ENCODE results near the gene SKA1.
A peak's percentile ranks its signal among the peaks of the same experiment; 100 is the strongest.

Gene SKA1, protein sequence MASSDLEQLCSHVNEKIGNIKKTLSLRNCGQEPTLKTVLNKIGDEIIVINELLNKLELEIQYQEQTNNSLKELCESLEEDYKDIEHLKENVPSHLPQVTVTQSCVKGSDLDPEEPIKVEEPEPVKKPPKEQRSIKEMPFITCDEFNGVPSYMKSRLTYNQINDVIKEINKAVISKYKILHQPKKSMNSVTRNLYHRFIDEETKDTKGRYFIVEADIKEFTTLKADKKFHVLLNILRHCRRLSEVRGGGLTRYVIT

DNA sequence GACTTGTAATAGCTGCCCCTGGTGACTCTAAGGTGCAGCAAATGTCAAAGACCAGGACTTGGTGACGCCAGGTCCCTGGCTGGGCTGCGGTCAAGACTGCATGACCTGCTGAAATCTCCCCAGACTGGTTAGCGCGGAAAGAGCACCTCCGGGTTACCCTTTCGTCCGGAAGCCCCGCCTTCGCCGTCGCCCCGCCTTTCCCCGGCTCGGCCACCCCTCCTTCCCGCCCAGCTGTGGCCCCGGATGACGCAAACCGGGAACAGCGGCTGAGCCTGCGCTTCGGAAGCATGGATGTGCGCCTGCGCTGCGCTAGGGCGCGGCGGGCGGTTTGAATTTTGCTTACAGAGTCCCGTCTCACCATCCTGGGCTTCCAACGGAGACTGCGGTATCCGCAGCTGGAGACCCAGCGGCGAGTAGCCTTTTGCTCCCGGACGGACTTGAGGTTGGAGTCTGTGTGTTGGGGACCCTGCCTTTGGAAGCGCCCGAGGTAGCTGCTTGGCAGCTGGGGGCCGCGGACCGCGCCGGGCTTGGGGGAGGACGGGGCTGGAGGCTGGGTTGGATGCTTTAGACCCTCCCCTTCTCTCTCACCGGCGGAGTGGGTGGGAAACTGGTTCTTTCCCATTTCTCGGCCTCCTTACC is at the start of gene SKA1:
Gene SKA1, plus strand, starts transcription at position 294 of the 639 bp plus-strand sequence. CDS start 785 bp downstream, outside the sequence.
- DNase-seq: peak; percentile 93

DNA sequence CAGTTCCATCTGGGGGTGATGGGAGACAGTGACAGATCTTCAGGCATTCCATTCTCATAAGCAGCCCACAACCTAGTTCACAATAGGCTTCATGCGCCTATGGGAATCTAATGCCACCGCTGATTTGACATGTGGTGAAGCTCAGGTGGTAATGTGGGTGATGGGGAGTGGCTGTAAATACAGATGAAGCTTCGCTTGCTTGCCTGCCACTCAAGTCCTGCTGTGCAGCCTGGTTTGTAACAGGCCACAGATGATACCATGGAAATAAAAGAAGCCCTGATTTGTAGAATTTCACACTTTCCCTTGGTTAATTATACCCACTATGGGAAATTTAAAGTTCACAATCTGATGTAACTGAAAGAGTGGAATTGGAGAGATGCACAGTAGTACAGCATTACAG is 46.9 kb upstream of the SKA1 start:
- DNase-seq: no peak

DNA sequence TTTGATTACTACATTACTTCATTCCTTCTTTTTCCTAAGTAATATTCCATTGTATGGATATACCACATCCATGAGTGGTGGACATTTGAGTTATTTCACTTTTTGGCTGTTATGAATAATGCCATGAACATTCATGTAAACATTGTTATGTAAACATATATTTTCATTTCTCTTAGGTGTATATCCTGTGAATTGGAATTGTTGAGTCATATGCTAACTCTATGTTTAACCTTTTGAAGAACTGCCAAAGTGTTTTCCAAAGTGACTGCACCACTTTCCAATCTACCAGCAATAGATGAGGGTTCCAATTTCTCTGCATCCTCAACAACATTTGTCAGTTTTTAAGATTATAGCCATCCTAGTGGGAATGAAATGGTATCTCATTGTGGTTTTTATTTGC is 44.7 kb upstream of the SKA1 start:
- no peak for DNase-seq

DNA sequence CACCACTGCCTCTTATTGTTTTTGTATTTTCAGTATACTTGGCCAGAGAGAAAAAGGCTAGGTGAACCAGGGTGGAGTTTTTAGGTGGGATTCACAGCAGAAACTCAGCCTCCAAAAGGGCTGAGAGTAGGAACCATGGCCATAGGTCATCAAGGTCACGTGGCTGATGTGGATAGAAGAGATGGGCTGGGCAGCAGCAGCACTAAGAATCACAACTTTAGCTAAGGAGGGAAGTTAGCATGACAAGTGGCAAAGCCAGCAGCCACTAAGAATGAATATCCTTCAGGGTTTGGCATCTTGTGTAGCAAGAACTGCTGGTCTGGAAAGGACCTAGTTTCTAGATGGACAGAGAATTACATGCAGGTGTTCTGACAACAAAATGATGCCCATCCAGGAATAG is 43.2 kb upstream of the SKA1 start:
- DNase-seq: no peak

DNA sequence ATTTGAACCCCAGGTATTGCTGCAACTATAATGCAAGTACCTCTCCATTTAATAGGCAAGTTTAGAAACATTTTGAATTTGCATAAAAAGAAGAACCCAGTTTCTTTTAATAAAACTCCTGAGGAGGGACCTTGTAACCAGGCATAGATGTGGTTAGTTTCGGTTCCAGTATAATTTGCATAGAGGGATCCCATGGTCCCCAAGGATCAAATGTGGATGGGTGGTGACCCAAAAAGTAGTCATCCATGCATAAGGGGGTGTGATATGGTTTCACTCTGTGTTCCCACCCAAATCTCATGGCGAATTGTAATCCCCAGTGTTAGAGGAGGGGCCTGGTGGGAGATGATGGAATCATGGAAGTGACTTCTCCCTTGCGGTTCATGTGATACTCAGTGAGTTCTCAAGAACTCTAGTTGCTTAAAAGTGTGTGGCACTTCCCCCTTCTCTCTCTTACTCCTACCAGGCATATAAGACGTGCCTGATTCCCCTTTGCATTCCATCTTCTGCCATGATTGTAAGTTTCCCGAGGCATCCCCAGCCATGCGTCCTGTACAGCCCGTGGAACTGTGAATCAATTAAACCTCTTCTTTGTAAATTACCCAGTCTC is 40.2 kb upstream of the SKA1 start:
- no peak for DNase-seq

DNA sequence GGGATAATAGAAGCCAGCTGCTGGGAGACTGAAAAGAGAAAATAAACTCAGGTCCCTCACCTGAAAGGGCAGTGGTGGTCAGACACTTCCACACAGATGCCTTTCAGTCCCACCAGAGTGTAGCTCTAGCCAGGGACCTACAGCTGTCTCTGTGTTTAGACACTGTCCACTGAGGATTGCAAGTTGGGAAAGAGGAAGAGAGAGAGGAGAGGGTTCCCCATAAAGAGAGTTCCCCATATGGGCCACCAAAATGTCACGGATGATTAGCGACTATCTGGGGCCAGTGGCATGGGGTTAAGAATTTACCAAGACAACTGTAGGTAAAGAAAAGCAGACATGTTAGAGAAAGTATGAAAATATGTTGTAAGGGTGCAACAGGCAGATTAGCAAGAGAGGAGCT is 36.7 kb upstream of the SKA1 start:
- DNase-seq: no peak

DNA sequence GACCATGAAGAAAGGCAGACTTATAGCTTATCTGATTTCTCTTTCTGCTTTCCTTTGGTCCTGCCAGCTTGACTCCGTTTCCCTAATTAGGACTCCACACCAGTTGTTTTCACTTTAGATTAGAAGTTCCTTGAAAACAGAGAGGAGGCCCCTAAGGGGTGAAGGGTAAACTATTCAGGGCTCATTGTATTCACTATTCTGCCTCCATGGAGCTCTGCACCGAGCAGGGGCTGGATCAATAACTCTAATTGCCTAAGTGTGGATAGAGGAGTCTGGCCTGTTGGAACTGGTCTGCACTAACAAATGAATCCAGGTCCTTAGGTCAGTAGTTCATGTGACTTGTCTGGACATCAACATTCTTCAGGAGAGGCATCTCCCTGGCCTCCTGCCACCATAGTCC is 36.1 kb upstream of the SKA1 start:
- no peak for DNase-seq

DNA sequence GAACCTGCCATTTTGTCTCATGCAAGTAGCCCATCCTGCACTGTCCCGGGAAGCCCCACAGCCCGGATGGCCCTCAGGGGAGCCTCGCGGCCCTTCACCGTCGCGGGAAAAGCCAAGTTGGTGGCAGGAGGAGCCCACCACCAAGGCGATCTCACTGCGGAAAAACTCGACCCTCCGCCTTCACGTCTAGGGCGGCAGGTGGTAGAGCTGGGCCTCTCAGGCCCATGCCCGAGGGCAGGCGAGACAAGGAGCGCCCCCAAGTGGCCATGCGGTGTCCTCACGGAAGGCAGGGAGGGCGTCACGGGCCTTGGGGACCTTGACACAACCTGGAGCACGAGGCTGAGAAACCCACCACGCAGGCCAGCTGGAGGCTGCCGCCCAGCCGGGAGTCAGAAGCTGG is 34.8 kb upstream of the SKA1 start:
- DNase-seq: no peak

DNA sequence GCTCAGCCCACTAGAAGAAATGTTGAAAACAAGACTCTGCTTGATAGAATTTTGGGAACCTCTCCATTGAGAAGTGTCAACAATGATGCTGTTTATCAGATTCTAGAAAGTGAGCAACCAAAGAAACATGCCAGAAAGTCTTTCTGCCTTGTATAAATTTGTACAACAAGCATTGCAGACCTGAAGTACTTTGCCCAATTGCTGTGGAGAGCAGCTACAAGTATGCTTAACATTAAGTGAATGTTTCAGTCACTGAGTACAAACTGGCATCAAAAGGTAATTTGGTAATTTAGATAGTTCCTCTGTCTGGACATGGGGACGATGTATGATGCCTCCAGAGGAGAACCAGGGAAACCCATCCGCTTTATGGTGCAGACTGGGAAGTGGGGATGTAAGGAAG is 33.4 kb upstream of the SKA1 start:
- no peak for DNase-seq

DNA sequence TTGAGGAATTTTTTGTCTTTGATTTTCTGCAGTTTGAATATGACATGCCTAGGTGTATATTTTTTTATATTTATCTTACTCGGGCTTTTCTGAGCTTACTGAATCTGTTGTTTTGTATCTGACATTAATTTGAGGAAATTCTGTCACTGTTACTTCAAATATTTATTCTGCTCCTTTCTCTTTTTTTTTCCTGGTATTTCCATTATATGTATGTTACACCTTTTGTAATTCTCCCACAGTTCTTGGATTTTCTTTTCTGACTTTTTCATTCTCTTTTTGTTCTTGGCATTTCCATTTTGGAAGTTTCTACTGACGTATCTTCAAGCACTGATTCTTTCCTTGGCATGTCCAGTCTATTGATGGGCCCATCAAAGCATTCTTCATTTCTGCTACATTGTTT is 24.1 kb upstream of the SKA1 start:
- DNase-seq: no peak

DNA sequence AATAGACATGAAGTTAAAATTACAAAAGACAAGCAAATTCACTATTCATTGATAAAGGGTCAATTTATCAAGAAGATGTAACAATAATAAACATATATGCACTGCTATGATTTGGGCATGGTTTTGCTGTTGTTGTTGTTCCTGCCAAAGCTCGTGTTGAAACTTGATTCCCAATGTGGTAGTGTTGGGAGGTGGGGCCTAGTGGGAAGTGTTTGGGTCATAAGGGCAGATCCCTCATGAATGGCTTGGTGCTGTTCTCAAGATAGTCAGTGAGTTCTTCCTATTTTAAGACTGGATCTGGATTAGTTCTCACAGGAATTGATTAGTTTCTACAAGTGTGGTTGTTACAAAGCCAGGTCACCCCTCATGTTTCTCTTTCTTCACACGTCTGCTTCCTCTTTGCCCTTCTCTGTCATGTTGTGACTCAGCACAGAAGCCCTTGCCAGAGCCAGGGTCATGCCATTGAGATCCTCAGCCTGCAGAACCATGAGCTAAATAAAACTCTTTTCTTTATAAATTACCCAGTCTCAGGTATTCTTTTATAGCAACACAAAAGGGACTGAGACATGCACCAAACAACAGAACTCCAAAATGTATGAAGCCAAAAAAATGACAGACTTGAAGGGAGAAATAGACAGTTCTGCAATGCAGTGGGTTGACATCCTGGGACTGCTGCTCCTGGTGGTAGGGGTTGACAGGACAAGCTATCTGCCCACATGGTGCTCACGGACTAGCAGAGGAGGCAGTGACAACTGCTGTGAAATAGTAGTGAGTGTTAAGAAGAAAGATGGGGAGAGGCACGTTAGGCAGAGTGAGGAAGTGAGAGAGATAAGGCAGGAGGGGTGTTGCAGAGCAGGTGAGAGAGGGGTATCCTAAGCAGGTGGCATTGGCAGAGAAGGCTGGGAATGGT is 18.6 kb upstream of the SKA1 start:
- no peak for DNase-seq

DNA sequence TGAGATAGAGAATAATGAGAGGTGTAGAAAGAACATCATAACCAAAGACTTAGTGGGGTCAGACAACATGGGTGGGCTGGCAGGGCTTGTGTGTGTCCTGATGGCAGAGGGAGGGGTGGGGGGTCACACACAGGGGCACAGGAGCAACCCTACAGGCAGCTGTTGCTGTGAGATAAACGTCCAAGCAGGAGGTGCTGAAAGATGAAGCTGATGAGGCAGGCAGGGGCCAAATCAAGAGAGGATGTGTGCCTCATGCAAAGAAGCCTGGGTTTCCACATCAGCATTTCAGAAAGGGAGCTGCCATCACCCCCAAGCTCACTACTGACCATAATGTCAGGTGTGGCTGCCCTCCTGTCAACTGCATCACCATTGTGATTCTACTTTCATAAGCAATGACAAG is 16.0 kb upstream of the SKA1 start:
- no peak for DNase-seq

DNA sequence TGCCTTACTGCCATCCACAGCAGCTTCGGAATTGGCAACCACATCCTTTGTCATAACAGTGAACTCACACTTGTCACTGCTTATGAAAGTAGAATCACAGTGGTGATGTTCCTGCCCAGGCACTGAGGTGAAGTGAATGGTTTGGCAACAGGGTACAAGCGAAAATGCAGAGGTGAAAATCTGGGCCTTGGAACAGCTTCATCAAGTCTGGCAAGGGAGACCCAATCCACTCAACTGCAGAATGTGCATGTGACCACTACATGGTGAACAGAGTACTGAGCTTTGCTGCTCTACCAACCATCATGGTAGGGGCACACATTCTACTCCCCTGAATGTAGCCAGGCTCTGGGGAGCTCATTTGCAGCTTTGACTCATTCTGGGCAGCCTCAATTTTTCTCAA is 15.0 kb upstream of the SKA1 start:
- DNase-seq: no peak

DNA sequence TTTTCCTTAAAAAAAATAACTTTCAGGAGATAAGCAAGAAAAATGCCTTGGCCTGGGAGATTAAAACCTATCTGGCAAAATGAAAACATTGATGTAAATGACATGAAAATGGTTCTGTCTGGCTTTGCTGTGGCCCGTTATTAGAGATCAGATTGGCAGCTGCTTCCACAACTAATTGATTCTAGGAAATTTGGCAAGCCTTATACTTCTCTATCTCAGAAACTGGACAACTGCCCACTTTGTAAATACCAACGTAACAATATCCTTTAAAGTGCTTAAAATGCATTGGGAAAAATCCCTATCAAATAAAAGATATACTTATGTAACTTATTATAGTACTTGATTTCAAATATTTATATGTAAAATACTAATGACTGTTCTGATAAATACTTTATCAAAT is 14.2 kb upstream of the SKA1 start:
- peak; percentile 22 for DNase-seq

DNA sequence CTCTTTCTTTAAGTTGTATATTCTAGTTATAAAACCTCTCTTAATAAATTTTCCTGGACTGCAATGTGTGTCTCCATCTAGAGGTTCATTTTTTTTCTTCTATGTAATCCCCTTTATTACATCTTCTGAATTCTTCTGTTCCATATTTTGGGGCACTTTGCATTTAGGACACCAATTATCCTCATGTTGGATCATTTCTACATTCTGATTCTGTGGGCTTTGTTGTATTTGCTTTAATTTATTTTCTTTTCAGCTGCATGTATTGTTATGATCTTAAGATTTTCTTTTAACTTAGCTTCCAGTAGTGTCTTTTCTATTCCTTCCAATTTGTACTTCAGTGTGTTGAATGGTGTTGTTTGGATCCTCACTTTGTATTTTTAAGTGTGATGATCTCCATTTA is 5.2 kb upstream of the SKA1 start:
- no peak for DNase-seq

DNA sequence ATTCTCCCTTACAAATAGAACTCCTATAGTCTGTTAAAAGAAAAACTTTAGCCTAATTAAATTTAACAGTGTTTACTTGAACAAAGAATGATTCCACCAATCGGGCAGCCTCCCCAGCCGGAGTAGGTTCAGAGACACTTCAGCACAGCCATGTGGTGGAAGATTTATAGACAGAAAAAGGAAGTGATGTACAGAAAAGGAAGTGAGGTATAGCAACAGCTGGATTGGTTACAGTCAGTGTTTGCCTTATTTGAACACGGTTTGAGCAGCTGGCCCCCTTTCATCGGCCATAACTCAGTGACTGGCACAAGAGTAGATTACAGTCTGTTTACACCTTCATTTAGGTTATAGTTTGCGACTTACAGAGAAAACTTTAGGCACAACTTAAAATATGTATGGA is 2.1 kb upstream of the SKA1 start:
- DNase-seq: no peak

DNA sequence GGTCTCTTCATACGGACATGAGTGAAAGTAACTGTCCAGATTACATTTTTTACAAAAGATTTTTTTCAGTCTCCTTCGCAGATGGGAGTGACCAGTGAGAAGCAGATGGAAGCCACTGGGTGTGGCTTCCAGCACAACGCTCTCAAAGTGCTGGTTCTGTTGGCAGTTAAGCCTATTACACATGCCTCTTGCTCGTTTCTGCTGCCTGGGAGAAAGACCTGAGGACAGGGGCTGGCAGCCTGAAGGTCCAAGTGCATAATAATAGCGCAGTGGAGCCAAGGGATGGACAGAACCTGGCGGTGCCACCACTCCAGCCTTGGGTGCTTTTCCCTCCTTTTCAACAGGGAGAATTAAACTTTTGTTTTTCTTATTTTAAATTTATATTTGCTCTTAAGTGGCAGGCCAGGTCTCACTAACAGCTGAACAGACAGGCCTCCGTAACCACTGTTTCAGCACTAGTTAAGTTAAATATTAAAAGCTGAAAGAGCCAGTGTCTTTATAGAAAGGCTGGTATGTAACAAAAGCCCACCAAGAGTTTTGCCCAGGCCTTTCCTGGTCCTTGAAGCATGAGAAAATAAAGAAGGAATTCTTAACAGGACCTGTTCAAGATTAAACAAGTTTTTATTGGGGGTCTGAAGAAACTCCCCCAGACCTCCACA is 1.2 kb upstream of the SKA1 start:
- no peak for DNase-seq

DNA sequence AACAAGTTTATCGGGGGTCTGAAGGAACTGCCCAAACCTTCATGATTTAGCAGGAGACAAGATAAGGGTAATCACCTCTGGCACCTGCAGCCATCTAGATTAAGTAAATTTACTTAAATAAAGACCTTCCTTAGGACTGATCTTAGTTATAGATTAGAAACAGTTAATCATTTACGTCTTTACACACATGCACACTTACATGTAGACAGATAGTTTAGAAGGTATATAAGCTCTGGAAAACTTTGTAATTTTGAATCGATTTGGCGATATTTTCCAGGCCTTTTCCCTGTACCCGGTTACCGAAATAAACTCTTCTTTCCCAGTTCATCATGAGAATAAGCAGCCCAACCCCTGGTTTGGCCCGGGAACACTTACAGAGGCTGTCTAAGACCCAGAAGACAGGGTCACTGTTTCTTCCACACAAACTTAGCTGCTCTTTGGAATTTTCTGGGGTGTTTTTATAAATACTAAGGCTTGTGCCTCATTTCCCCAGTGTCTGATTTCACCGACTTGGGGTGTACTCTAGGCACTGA is 560 bp upstream of the SKA1 start:
- no peak for DNase-seq

DNA sequence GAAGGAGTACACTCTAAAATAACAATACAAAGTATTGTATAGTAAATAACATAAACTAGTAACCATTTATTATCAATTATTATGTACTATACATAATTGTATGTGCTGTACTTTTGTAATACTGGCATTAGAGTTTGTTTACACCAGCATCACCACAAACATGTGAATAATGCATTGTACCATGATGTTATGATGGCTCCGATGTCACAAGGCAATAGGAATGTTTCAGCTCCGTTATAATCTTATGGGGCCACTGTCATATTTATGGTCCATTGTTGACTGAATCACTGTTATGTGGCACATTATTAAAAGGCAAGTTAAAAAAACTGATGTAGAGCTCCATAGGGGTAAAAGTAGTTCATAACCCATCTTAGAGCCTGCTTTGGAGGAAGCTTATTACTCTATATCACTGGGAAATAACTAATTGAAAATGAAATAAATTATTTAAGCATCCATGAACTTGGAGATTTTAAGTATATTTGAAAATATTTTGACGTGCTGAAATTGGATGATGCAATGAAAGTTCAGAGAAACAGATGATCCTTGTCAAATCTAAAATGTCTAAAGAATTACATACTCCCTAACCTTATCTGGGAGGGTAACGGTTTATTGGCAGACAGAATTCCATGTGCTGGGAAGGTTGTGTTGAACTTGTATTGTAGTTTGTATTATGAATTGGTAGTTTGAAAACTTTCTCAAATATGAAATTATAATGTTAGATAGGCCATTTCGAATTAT is 2.4 kb downstream of the SKA1 start:
- DNase-seq: no peak

DNA sequence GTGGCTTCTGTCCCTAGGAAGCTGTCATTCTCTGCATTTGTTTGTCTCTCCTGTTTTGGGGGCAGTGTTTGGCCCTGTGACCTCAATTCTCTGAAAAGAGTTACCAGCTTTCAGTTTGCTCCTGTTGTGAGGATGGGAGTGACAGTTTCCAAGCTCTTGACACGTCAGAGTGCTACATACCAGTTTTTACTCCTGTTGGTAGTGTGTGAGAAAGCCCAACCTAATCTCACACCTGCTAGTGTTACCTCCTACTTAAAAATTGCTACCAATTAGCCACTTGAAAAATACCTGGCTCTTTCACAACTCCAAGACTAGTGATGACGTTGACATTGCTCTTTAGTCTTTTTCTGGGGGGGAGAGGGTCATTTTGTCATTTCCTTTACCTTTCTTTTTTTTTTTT is 14.1 kb downstream of the SKA1 start:
- DNase-seq: no peak

DNA sequence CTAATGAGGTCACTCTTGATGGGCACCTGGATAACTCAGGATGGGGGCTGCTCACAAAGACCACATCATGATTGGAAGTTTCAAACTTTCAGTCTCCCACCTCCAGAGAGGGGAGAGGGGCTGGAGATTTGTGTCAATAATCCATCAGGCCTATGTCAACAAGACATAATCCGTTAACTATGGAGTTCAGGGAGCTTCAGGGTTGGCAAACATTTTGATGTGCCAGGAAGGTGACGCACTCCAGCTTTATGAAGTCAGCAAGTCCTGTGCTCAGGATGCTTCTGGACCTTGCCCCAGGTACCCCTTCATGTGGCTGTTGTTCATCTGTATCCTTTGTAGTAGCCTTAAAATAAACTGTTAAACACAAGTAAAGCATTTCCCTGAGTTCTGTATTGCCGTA is 19.0 kb downstream of the SKA1 start:
- no peak for DNase-seq

DNA sequence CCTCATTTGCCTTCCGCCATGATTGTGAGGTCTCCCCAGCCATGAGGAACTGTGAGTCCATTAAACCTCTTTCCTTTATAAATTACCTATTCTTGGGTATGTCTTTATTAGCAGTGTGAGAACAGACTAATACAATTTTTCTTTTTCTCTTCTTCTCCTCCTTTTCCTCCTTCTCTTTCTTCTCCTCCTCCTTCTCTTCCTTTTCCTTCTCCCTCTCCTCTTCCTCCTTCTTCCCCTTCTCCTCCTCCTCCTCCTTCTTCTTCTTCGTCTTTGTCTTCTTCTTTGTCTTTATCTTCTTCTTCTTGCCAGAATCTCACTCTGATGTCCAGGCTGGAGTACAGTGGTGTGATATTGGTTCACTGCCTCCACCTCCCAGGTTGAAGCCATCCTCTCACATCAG is 20.2 kb downstream of the SKA1 start:
- no peak for DNase-seq

All from NCI-H1105 treated with DMSO at 0.1 percent for 48 hours (cell line).